ENCODE measurements around the gene SLC22A2. TPM values are rescaled to one million over a fixed set of nuclear protein-coding genes. Genes with fewer than 3 reads are reported as not detected.
A peak's percentile ranks its signal among the peaks of the same experiment; 100 is the strongest.

The SLC22A2 gene
- polyA plus RNA-seq, 1 donor (not counting 4 experiments of a cell fraction or from before 2014, with no cell fraction given), result not detected

DNA sequence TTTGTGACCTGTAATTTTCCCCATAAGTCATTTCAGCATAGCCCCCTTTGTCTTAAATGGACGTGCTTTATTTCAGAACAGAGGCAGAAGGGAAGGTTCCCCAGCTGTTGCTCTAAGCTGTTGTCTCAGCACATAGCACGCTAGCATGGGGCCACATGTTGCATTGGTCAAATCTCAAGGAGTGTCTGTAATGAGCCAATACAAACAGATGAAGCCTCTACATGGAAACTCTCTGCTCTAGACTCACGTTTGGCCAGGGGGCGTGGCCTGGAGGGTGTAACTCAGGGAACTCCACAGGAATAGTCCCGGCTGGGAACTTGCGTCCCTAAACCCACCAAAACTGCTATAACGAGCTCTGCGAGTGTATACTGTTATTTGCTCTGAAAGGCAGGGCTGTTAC lies 35.2 kb upstream of the SLC22A2 start:
- Histone ChIP-seq H3K4me2 (ENCODE audit: control insufficient read depth, extremely low read depth, insufficient read depth, low read depth, low read length) (peak overlapping the region; percentile 22), H3K9ac (ENCODE audit: control insufficient read depth, extremely low read depth, insufficient read depth, low read length) (no peak overlapping the region), H4K20me1 (ENCODE audit: control insufficient read depth, extremely low read depth, insufficient read depth, low read length) (no peaks in the 10 kb centered on the region), H2AFZ (ENCODE audit: control insufficient read depth, low read length) (peak overlapping the region; percentile 40), H3K4me3 (ENCODE audit: control insufficient read depth in 2 of 3, extremely low read depth in 1 of 3, insufficient read depth in 2 of 3, low read depth in 1 of 3, low read length in 3 of 3) (no peak overlapping the region), H3K79me2 (ENCODE audit: control insufficient read depth, insufficient read depth, low read length) (no peaks in the 10 kb centered on the region), H3K27me3 (ENCODE audit: control insufficient read depth, extremely low read depth, insufficient read depth, low read length) (no peaks in the 10 kb centered on the region), H3K9me1 (ENCODE audit: control insufficient read depth, extremely low read depth, insufficient read depth, low read length) (no peaks in the 10 kb centered on the region), H3K4me1 (ENCODE audit: control insufficient read depth, extremely low read depth, insufficient read depth, low read length) (no peaks in the 10 kb centered on the region), H3K27ac (ENCODE audit: control insufficient read depth, insufficient read depth, low read length) (no peak overlapping the region), H3K36me3 (ENCODE audit: control insufficient read depth in 2 of 2, extremely low read depth in 1 of 2, insufficient read depth in 2 of 2, low read length in 2 of 2) (no peaks in the 10 kb centered on the region), H3K9me3 (ENCODE audit: control insufficient read depth, low read depth, low read length) (no peaks in the 10 kb centered on the region)
- DNase-seq (ENCODE audit: low read depth, low spot score) (no peak), FAIRE-seq (peak; percentile 55)
- TF ChIP-seq EZH2 (IDR thresholded peaks at IDR 0.05; ENCODE audit: low read length), result no peak
- TF ChIP-seq, protein P1, sequence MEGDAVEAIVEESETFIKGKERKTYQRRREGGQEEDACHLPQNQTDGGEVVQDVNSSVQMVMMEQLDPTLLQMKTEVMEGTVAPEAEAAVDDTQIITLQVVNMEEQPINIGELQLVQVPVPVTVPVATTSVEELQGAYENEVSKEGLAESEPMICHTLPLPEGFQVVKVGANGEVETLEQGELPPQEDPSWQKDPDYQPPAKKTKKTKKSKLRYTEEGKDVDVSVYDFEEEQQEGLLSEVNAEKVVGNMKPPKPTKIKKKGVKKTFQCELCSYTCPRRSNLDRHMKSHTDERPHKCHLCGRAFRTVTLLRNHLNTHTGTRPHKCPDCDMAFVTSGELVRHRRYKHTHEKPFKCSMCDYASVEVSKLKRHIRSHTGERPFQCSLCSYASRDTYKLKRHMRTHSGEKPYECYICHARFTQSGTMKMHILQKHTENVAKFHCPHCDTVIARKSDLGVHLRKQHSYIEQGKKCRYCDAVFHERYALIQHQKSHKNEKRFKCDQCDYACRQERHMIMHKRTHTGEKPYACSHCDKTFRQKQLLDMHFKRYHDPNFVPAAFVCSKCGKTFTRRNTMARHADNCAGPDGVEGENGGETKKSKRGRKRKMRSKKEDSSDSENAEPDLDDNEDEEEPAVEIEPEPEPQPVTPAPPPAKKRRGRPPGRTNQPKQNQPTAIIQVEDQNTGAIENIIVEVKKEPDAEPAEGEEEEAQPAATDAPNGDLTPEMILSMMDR (optimal IDR thresholded peaks at IDR 0.05 in 1 of 3, IDR thresholded peaks at IDR 0.05 in 1 of 3, conservative IDR thresholded peaks at IDR 0.05 in 1 of 3; ENCODE audit: extremely low read depth in 1 of 3, insufficient read depth in 2 of 3, low read length in 3 of 3), result no peak
- dilution Hi-C loops (cut with MboI; ENCODE audit: extremely low pct_ligation_motif_present, low sequenced_read_pairs), result no loop called here

DNA sequence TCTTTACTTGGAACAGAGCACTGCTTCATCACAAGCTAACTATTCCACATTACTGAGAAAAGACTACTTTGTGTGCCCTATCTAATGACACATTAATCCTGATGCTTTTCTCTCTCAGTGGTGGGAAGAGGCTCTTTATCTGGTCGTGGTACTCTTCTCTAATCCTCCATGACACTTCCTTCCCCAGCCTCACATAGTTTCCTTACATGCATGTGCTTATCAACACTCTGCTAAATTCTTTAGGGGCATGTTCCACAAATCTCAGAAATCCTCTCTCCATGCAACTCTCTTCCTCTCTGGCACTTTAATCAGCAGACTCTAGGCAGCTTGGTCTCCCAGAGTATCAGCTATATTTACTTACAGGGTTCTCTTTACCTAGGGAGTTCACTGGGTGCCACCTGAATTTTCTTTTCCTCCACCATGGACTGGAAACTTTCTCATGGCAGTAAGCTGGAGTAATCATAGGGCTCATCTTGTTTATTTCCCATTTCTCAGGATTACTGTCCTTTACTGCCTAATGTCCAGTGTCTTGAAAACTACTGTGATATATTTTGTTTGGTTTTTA lies 27.0 kb upstream of the SLC22A2 start:
- H3K4me2 ChIP-seq (ENCODE audit: control insufficient read depth, extremely low read depth, insufficient read depth, low read depth, low read length), result no peak overlapping the region
- H3K27me3 ChIP-seq (ENCODE audit: control insufficient read depth, extremely low read depth, insufficient read depth, low read length), result no peaks in the 10 kb centered on the region
- H3K9me3 ChIP-seq (ENCODE audit: control insufficient read depth, low read depth, low read length), result no peaks in the 10 kb centered on the region
- no peaks in the 10 kb centered on the region for H3K36me3 ChIP-seq (ENCODE audit: control insufficient read depth in 2 of 2, extremely low read depth in 1 of 2, insufficient read depth in 2 of 2, low read length in 2 of 2)
- H3K4me3 ChIP-seq (ENCODE audit: control insufficient read depth in 2 of 3, extremely low read depth in 1 of 3, insufficient read depth in 2 of 3, low read depth in 1 of 3, low read length in 3 of 3), result no peak overlapping the region
- H3K9me1 ChIP-seq (ENCODE audit: control insufficient read depth, extremely low read depth, insufficient read depth, low read length), result no peaks in the 10 kb centered on the region
- TF ChIP-seq, protein P1 (optimal IDR thresholded peaks at IDR 0.05 in 1 of 3, IDR thresholded peaks at IDR 0.05 in 1 of 3, conservative IDR thresholded peaks at IDR 0.05 in 1 of 3; ENCODE audit: extremely low read depth in 1 of 3, insufficient read depth in 2 of 3, low read length in 3 of 3), result no peak
- TF ChIP-seq EZH2 (IDR thresholded peaks at IDR 0.05; ENCODE audit: low read length), result no peak
- H4K20me1 ChIP-seq (ENCODE audit: control insufficient read depth, extremely low read depth, insufficient read depth, low read length), result no peaks in the 10 kb centered on the region
- DNase-seq (ENCODE audit: low read depth, low spot score) (no peak), FAIRE-seq (no peak)
- no peak overlapping the region for H3K27ac ChIP-seq (ENCODE audit: control insufficient read depth, insufficient read depth, low read length)
- no peaks in the 10 kb centered on the region for H3K4me1 ChIP-seq (ENCODE audit: control insufficient read depth, extremely low read depth, insufficient read depth, low read length)
- dilution Hi-C loops (cut with MboI; ENCODE audit: extremely low pct_ligation_motif_present, low sequenced_read_pairs), result no loop called here
- H3K79me2 ChIP-seq (ENCODE audit: control insufficient read depth, insufficient read depth, low read length), result no peaks in the 10 kb centered on the region
- no peak overlapping the region for H3K9ac ChIP-seq (ENCODE audit: control insufficient read depth, extremely low read depth, insufficient read depth, low read length)
- H2AFZ ChIP-seq (ENCODE audit: control insufficient read depth, low read length), result no peak overlapping the region

All from keratinocyte (primary cell).